SK-N-SH (cell line): ENCODE data around the gene RSRC1. TPM values are rescaled to one million over a fixed set of nuclear protein-coding genes. Genes with fewer than 3 reads are reported as not detected.

Experiments used
- CTCF ChIA-PET: fragments of 300-600, 350-600 bp; formaldehyde crosslinking; extraction: SDS; loops from one replicate; lab custom pipeline; 2021; lab: Yijun Ruan, JAX
- POLR2A ChIA-PET: fragments of 350-600 bp; sonication (Branson Sonifier 250); formaldehyde crosslinking; extraction: SDS; loops from one replicate; lab custom pipeline; 2020; ENCODE audit warnings: antibody characterized with exemption, inconsistent platforms; lab: Yijun Ruan, JAX
- DNase-seq: peaks from one replicate; pipeline ENCODE4 v3.0.0; 2012
- H2AFZ ChIP-seq: fragments of 200-600 bp; sonication (generic); 2 replicates; pipeline ENCODE4 v1.8.1; 2016; ENCODE audit warnings: antibody characterized with exemption, mild to moderate bottlenecking, low read depth
- H3F3A ChIP-seq: fragments of 200-600 bp; sonication (generic); replicated peaks from 2 replicates; pipeline ENCODE3; 2016; ENCODE audit warnings: antibody characterized with exemption, mild to moderate bottlenecking; ENCODE audit not compliant: insufficient read depth
- H3K27ac ChIP-seq, 2 experiments: fragments of 200-500 bp in 1 of 2; fragments of 200-600 bp in 1 of 2; sonication (Bioruptor generic) in 1 of 2; sonication (generic), shearing (Covaris generic) in 1 of 2; 2 replicates each; pipeline versions ENCODE4 v1.5.1 to v1.6.1; 2014 to 2016; ENCODE audit warnings: low read depth in 2 of 2, inconsistent platforms in 1 of 2, low read length in 1 of 2, mild to moderate bottlenecking in 1 of 2, mixed read lengths in 1 of 2
- H3K27me3 ChIP-seq: fragments of 200-600 bp; sonication (generic), shearing (Covaris generic); 2 replicates; pipeline ENCODE4 v1.6.1; 2016; ENCODE audit warnings: mixed run types; ENCODE audit not compliant: insufficient read depth
- H3K36me3 ChIP-seq, 2 experiments: fragments of 200-500 bp in 1 of 2; fragments of 200-600 bp in 1 of 2; sonication (Bioruptor generic) in 1 of 2; sonication (generic) in 1 of 2; replicated peaks in 1 of 2; 2 replicates each; pipeline versions ENCODE3 to v1.5.1; 2014 to 2016; ENCODE audit warnings: low read length in 1 of 2, mild to moderate bottlenecking in 1 of 2; ENCODE audit not compliant: insufficient read depth in 2 of 2, control insufficient read depth in 1 of 2
- H3K4me1 ChIP-seq, 2 experiments: fragments of 200-500 bp in 1 of 2; fragments of 200-600 bp in 1 of 2; sonication (Bioruptor generic) in 1 of 2; sonication (generic), shearing (Covaris generic) in 1 of 2; 2 replicates each; pipeline versions ENCODE4 v1.5.1 to v1.6.1; 2014 to 2016; ENCODE audit warnings: low read depth in 1 of 2, low read length in 1 of 2, mixed run types in 1 of 2; ENCODE audit not compliant: insufficient read depth in 2 of 2, control insufficient read depth in 1 of 2
- H3K4me2 ChIP-seq: fragments of 200-600 bp; sonication (generic), shearing (Covaris generic); 2 replicates; pipeline ENCODE4 v1.6.1; 2017; ENCODE audit warnings: mixed run types
- H3K4me3 ChIP-seq, 2 experiments: fragments of 200-500 bp in 1 of 2; fragments of 200-600 bp in 1 of 2; sonication (Bioruptor generic) in 1 of 2; sonication (generic), shearing (Covaris generic) in 1 of 2; 2 replicates each; pipeline versions ENCODE4 v1.5.1 to v1.8.1; 2014 to 2016; ENCODE audit warnings: low read depth in 2 of 2, inconsistent platforms in 1 of 2, low read length in 1 of 2, mild to moderate bottlenecking in 1 of 2, mixed read lengths in 1 of 2, moderate library complexity in 1 of 2
- H3K79me2 ChIP-seq: fragments of 200-600 bp; sonication (generic); 2 replicates; pipeline ENCODE4 v1.8.1; 2017; ENCODE audit warnings: mild to moderate bottlenecking; ENCODE audit not compliant: insufficient read depth
- H3K9ac ChIP-seq: fragments of 200-600 bp; sonication (generic); 2 replicates; pipeline ENCODE4 v1.6.1; 2017; ENCODE audit warnings: mixed run types
- H3K9me2 ChIP-seq: fragments of 200-600 bp; sonication (generic); 2 replicates; pipeline ENCODE4 v1.6.1; 2017; ENCODE audit warnings: mixed run types
- H3K9me3 ChIP-seq: fragments of 200-600 bp; sonication (generic); 2 replicates; pipeline ENCODE4 v1.6.1; 2017; ENCODE audit warnings: mixed run types, mild to moderate bottlenecking, moderate library complexity
- H4K20me1 ChIP-seq: fragments of 200-600 bp; sonication (generic); 2 replicates; pipeline ENCODE4 v1.6.1; 2017; ENCODE audit warnings: mild to moderate bottlenecking, mixed run types; ENCODE audit not compliant: insufficient read depth
- CHD2 ChIP-seq: fragments of 150-350 bp; IDR thresholded peaks from 2 replicates; pipeline ENCODE4 v1.6.1; 2018; ENCODE audit warnings: low read length; ENCODE audit not compliant: partially characterized antibody
- FOSL2 ChIP-seq: IDR thresholded peaks from 2 replicates; pipeline ENCODE4 v1.4.0; 2012; ENCODE audit warnings: low read depth, mild to moderate bottlenecking, moderate library complexity, borderline replicate concordance
- FOXM1 ChIP-seq: IDR thresholded peaks from 2 replicates; pipeline ENCODE4 v1.4.0; 2012; ENCODE audit warnings: low read depth, mild to moderate bottlenecking
- GABPA ChIP-seq: IDR thresholded peaks from 2 replicates; pipeline ENCODE4 v1.4.0; 2012; ENCODE audit warnings: low read depth, mild to moderate bottlenecking
- IRF3 ChIP-seq: fragments of 150-350 bp; IDR thresholded peaks from 2 replicates; pipeline ENCODE4 v1.6.1; 2016; ENCODE audit warnings: mild to moderate bottlenecking, low read depth, low read length
- MAX ChIP-seq: IDR thresholded peaks from 2 replicates; pipeline ENCODE4 v1.4.0; 2012; ENCODE audit warnings: low read depth
- MEF2A ChIP-seq: IDR thresholded peaks from 2 replicates; pipeline ENCODE4 v1.4.0; 2012; ENCODE audit warnings: low read depth, borderline replicate concordance
- MXI1 ChIP-seq: IDR thresholded peaks from 2 replicates; pipeline ENCODE4 v1.6.1; 2012; ENCODE audit warnings: mild to moderate bottlenecking, low read depth, low read length, improper control_type of control experiment
- NRF1 ChIP-seq: IDR thresholded peaks from 2 replicates; pipeline ENCODE4 v1.6.1; 2012; ENCODE audit warnings: low read depth, mild to moderate bottlenecking, low read length
- PBX3 ChIP-seq: IDR thresholded peaks from 2 replicates; pipeline ENCODE4; 2012
- RAD21 ChIP-seq: IDR thresholded peaks from 2 replicates; pipeline ENCODE4 v1.6.1; 2012; ENCODE audit warnings: mild to moderate bottlenecking, low read length
- RFX5 ChIP-seq: IDR thresholded peaks from 2 replicates; pipeline ENCODE4 v1.6.1; 2012; ENCODE audit warnings: mild to moderate bottlenecking, improper control_type of control experiment, low read length
- RXRA ChIP-seq: IDR thresholded peaks from 2 replicates; pipeline ENCODE4 v1.4.0; 2012; ENCODE audit warnings: low read depth, mild to moderate bottlenecking, borderline replicate concordance
- SIN3A ChIP-seq: IDR thresholded peaks from 2 replicates; pipeline ENCODE4 v1.6.1; 2012; ENCODE audit warnings: low read depth, mild to moderate bottlenecking, low read length, moderate library complexity, borderline replicate concordance
- SMC3 ChIP-seq: IDR thresholded peaks from 2 replicates; pipeline ENCODE4 v1.6.1; 2012; ENCODE audit warnings: low read depth, low read length, improper control_type of control experiment
- TAF1 ChIP-seq: IDR thresholded peaks from 2 replicates; pipeline ENCODE4 v1.6.1; 2012; ENCODE audit warnings: low read depth, mild to moderate bottlenecking, low read length, moderate library complexity, borderline replicate concordance
- TCF12 ChIP-seq: IDR thresholded peaks from 2 replicates; pipeline ENCODE4 v1.4.0; 2012
- TEAD4 ChIP-seq: IDR thresholded peaks from 2 replicates; pipeline ENCODE4 v1.4.0; 2012; ENCODE audit warnings: mild to moderate bottlenecking, borderline replicate concordance; ENCODE audit not compliant: insufficient read depth
- USF2 ChIP-seq: fragments of 150-350 bp; IDR thresholded peaks from 2 replicates; pipeline ENCODE4 v1.6.1; 2017; ENCODE audit warnings: antibody characterized with exemption, low read length, low read depth, borderline replicate concordance
- ZBTB33 ChIP-seq: IDR thresholded peaks from 2 replicates; pipeline ENCODE4 v1.4.0; 2012; ENCODE audit warnings: low read depth, borderline replicate concordance
- WGBS: methylation state at CpG from one replicate; pipeline ENCODE4 v1.1.6; 2017; ENCODE audit warnings: low lambda C conversion rate; 5-methylcytosine and 5-hydroxymethylcytosine counted together
- polyA plus RNA-seq, 3 experiments: library from polyadenylated mRNA; depleted of rRNA; stranded (reverse); fragments of >200 nt; gene quantifications; 2 replicates each; pipeline ENCODE4 v1.2.3, GENCODE V29; 2012

RSRC1 gene
- polyA plus RNA-seq, 1 of the 3 experiments (the other 2 are of a cell fraction), result 4.5 TPM

GRCh38 chr3:158430448-158430847, 320.6 kb downstream of the RSRC1 start:
- H3K79me2 ChIP-seq, result no peaks in the 10 kb centered on the region
- peaks cover 0 to 12% of the 10 kb centered on the region in 2 experiments; a peak in 3 of 4 replicates for H3K4me1 ChIP-seq
- no peak overlapping the region for H3K9ac ChIP-seq
- no peak for DNase-seq
- no peak overlapping the region for H2AFZ ChIP-seq
- ChIA-PET CTCF (interaction anchor here (1.3 to 2.0 kb wide), 2 partner anchors 58 to 898 kb away, joined by 3 to 8 read pairs; no protein-coding TSS in a partner anchor), POLR2A (no interaction called here)
- no peaks in the 10 kb centered on the region; the same call in 1 of the 2 replicates for H3K9me2 ChIP-seq
- 97% methylated on average over 1 of the region's 1 CpG for WGBS
- H3K4me2 ChIP-seq, result no peak overlapping the region
- no peak overlapping the region for H3K4me3 ChIP-seq
- H4K20me1 ChIP-seq, result no peaks in the 10 kb centered on the region
- no peaks in the 10 kb centered on the region for H3F3A ChIP-seq
- no peaks in the 10 kb centered on the region for H3K9me3 ChIP-seq
- H3K27me3 ChIP-seq, result no peaks in the 10 kb centered on the region
- peak overlapping the region in 1 of 2 experiments; percentile 22; a peak in 1 of 4 replicates for H3K27ac ChIP-seq
- TF ChIP-seq NRF1, result no peak
- TF ChIP-seq RAD21, result no peak
- TF ChIP-seq ZBTB33, result no peak
- TF ChIP-seq FOXM1, result no peak
- TF ChIP-seq GABPA, result no peak
- TF ChIP-seq SMC3, result no peak
- TF ChIP-seq, all 33 proteins: peak for 0
- no peaks in the 10 kb centered on the region for H3K36me3 ChIP-seq

- Histone ChIP-seq H3K9me2 (no peaks in the 10 kb centered on the region; the same call in 1 of the 2 replicates), H2AFZ (no peak overlapping the region), H3K4me3 (no peak overlapping the region), H3K79me2 (no peaks in the 10 kb centered on the region), H3K27ac (peak overlapping the region in 1 of 2 experiments; percentile 22; a peak in 1 of 4 replicates), H3K9ac (no peak overlapping the region), H3K4me2 (no peak overlapping the region), H3F3A (no peaks in the 10 kb centered on the region), H4K20me1 (no peaks in the 10 kb centered on the region), H3K4me1 (peaks cover 0 to 12% of the 10 kb centered on the region in 2 experiments; a peak in 3 of 4 replicates), H3K27me3 (no peaks in the 10 kb centered on the region), H3K36me3 (no peaks in the 10 kb centered on the region), H3K9me3 (no peaks in the 10 kb centered on the region)
- DNase-seq, result no peak
- POLR2A ChIA-PET, result no interaction called here
- CTCF ChIA-PET, result interaction anchor here (1.3 to 2.0 kb wide), 2 partner anchors 57 to 899 kb away, joined by 3 to 8 read pairs; no protein-coding TSS in a partner anchor
- TF ChIP-seq MAX (no peak), TAF1 (no peak), TEAD4 (0 out of 2 replicates have a peak, but pooled peaks have one; percentile 14), MXI1 (no peak), FOSL2 (no peak), RAD21 (no peak), CHD2 (no peak), ZBTB33 (no peak), IRF3 (no peak), FOXM1 (no peak), RFX5 (no peak), MEF2A (no peak), USF2 (no peak), SIN3A (no peak), PBX3 (peak; percentile 3; the same call in 1 of the 2 replicates), RXRA (no peak), NRF1 (no peak), TCF12 (0 out of 2 replicates have a peak, but pooled peaks have one; percentile 13)
Observed at GRCh38 chr3:158430968-158431367, 321.1 kb downstream of the RSRC1 start.
